GM12865 (cell line): ENCODE measurements around the gene CKAP5.
"Not testable (repeated sequence)": the region's sequence is repeated elsewhere in the genome, so short reads cannot be mapped to it uniquely, and the experiment has no call there.

Source experiments
- DNase-seq: peaks from one replicate; pipeline ENCODE4 v3.0.0; 2010; ENCODE audit warnings: low read depth
- H3K4me3 ChIP-seq: 2 replicates; pipeline ENCODE4 v1.5.1; 2011; ENCODE audit warnings: mild to moderate bottlenecking, low read depth, low read length, control low read depth
- CTCF ChIP-seq: IDR thresholded peaks from 2 replicates; pipeline ENCODE4 v1.5.1; 2011; ENCODE audit warnings: low read length, control low read depth, low read depth, inconsistent platforms; ENCODE audit not compliant: insufficient read depth; ENCODE audit errors: missing control alignments

CKAP5 gene

GRCh38 chr11:46723359-46723680 lies 122.8 kb downstream of the CKAP5 start:
- no peak for DNase-seq
- TF ChIP-seq CTCF: no peak
- H3K4me3 ChIP-seq: no peak overlapping the region

GRCh38 chr11:46722566-46723358 lies 123.3 kb downstream of the CKAP5 start:
- no peak for TF ChIP-seq CTCF
- no peak for DNase-seq

GRCh38 chr11:46721286-46721685 lies 124.8 kb downstream of the CKAP5 start:
- DNase-seq: no peak
- no peak overlapping the region for H3K4me3 ChIP-seq
- TF ChIP-seq CTCF: no peak

More at GRCh38 chr11:46722566-46723358, 123.3 kb downstream of the CKAP5 start:
- H3K4me3 ChIP-seq: no peak overlapping the region

GRCh38 chr11:46719543-46720218 lies 126.4 kb downstream of the CKAP5 start:
- no peak overlapping the region for H3K4me3 ChIP-seq
- no peak for DNase-seq
- no peak for TF ChIP-seq CTCF

GRCh38 chr11:46719048-46719542 lies 127.0 kb downstream of the CKAP5 start, which contains the start of gene F2:
Gene F2 (plus strand): TSS chr11:46719213. CDS start chr11:46719236, 23 bp downstream.
- no peak within 1 kb of the TSS for H3K4me3 ChIP-seq
- no peak for DNase-seq
- TF ChIP-seq CTCF: no peak

GRCh38 chr11:46718155-46719019 lies 127.7 kb downstream of the CKAP5 start:
- no peak for DNase-seq
- TF ChIP-seq CTCF: no peak
- H3K4me3 ChIP-seq: no peak overlapping the region

- not testable (repeated sequence) for DNase-seq
Measured at GRCh38 chr11:46717825-46718154, 128.3 kb downstream of the CKAP5 start.

More at GRCh38 chr11:46717825-46718154, 128.3 kb downstream of the CKAP5 start:
- not testable (repeated sequence) for H3K4me3 ChIP-seq
